HEK293T (cell line): ENCODE data around the gene ACP1.
"Not testable (repeated sequence)": the region's sequence is repeated elsewhere in the genome, so short reads cannot be mapped to it uniquely, and the experiment has no call there.

ENCODE experiments used
- CTCF ChIA-PET: fragments of 350-600 bp; formaldehyde crosslinking; extraction: SDS; loops from one replicate; lab custom pipeline; 2021; ENCODE audit warnings: antibody characterized with exemption, inconsistent platforms; lab: Yijun Ruan, JAX
- POLR2A ChIA-PET: fragments of 350-600 bp; formaldehyde crosslinking; extraction: SDS; loops from one replicate; lab custom pipeline; 2020; ENCODE audit warnings: antibody characterized with exemption, inconsistent platforms; lab: Yijun Ruan, JAX
- DNase-seq: peaks from one replicate; pipeline ENCODE4 v3.0.0; 2012; ENCODE audit warnings: mixed read lengths; ENCODE audit errors: extremely low spot score
- ARNT ChIP-seq: fragments of 450-650 bp; IDR thresholded peaks from 2 replicates; pipeline ENCODE4 v1.6.1; 2017; ENCODE audit warnings: mild to moderate bottlenecking
- BHLHE40 ChIP-seq: fragments of 450-650 bp; IDR thresholded peaks from 2 replicates; pipeline ENCODE4 v1.6.1; 2016; ENCODE audit warnings: mild to moderate bottlenecking, moderate library complexity, borderline replicate concordance
- CTBP1 ChIP-seq: fragments of 450-650 bp; IDR thresholded peaks from 2 replicates; pipeline ENCODE4 v1.6.1; 2016; ENCODE audit warnings: borderline replicate concordance
- ELF4 ChIP-seq: fragments of 450-650 bp; IDR thresholded peaks from 2 replicates; pipeline ENCODE4 v1.6.1; 2017; ENCODE audit warnings: antibody characterized with exemption
- FOXA1 ChIP-seq: fragments of 450-650 bp; IDR thresholded peaks from 2 replicates; pipeline ENCODE4 v1.6.1; 2016; ENCODE audit warnings: mild to moderate bottlenecking
- FOXK2 ChIP-seq: fragments of 450-650 bp; IDR thresholded peaks from 2 replicates; pipeline ENCODE4 v1.6.1; 2016; ENCODE audit warnings: mild to moderate bottlenecking
- FOXM1 ChIP-seq: fragments of 450-650 bp; IDR thresholded peaks from 2 replicates; pipeline ENCODE4 v1.6.1; 2017; ENCODE audit warnings: mild to moderate bottlenecking, borderline replicate concordance
- HDGF ChIP-seq: fragments of 450-650 bp; IDR thresholded peaks from 2 replicates; pipeline ENCODE4 v1.6.1; 2017; ENCODE audit warnings: antibody characterized with exemption, borderline replicate concordance
- L3MBTL2 ChIP-seq: fragments of 450-650 bp; conservative IDR thresholded peaks from 2 replicates; pipeline ENCODE4 v1.6.1; 2016; ENCODE audit warnings: mild to moderate bottlenecking
- LEF1 ChIP-seq: fragments of 450-650 bp; IDR thresholded peaks from 2 replicates; pipeline ENCODE4 v1.6.1; 2017; ENCODE audit warnings: mild to moderate bottlenecking, borderline replicate concordance
- NFRKB ChIP-seq: fragments of 450-650 bp; IDR thresholded peaks from 2 replicates; pipeline ENCODE4 v1.6.1; 2016; ENCODE audit warnings: mild to moderate bottlenecking, moderate library complexity
- SP1 ChIP-seq: fragments of 450-650 bp; IDR thresholded peaks from 2 replicates; pipeline ENCODE4 v1.6.1; 2017
- SUZ12 ChIP-seq: fragments of 450-650 bp; IDR thresholded peaks from 2 replicates; pipeline ENCODE4 v1.6.1; 2016; ENCODE audit warnings: mild to moderate bottlenecking
- TARDBP ChIP-seq: fragments of 450-650 bp; IDR thresholded peaks from 2 replicates; pipeline ENCODE4 v1.6.1; 2016
- ZNF384 ChIP-seq: fragments of 450-650 bp; IDR thresholded peaks from 2 replicates; pipeline ENCODE4 v1.6.1; 2016
- TF ChIP-seq, protein P1 (sequence below): fragments of 450-650 bp; IDR thresholded peaks from 2 replicates; pipeline ENCODE4 v1.6.1; 2016

Gene ACP1

DNA sequence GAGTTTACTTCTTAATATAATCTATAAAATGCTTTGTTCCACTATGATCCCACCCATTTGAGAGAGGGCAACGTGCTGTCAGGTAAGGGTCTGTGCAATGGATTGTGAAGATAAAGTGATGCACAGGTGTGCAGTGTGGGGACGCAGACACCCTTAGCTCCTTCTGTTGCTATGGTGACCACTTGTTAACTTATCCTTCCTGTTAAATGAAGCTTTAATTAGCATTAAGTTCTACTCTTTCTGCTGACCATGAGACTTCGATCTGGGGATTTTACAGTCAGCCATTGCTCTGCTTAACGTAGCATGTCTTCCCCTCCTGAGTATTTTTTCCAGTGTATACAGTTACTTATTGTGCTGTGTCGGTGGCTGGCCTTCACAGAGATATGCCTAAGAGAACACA lies 46.2 kb downstream of the ACP1 start:
- ChIA-PET CTCF (no interaction called here), POLR2A (no interaction called here)
- no peak for TF ChIP-seq NFRKB
- TF ChIP-seq ZNF384 = no peak
- DNase-seq = no peak

DNA sequence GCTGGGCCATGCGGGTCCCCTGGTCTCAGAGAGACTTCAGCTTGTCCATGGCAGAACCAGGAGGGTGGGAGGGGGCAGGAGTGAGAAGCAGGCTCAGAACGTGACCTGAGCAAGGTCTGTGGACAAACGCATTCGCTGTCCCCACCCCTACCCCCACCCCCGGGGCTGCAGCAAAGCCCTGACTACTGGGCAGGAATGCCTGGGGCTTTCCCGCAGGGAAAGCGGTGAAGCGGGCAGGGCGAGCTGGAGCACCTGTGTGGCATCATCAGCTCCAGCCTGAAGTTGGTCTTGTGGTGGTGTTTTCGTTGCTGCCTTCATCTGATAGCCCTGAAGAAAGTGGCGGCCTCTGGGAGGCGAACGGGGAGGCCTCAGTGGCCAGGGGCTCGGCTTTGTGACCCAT lies 49.2 kb downstream of the ACP1 start:
- TF ChIP-seq, protein P1, sequence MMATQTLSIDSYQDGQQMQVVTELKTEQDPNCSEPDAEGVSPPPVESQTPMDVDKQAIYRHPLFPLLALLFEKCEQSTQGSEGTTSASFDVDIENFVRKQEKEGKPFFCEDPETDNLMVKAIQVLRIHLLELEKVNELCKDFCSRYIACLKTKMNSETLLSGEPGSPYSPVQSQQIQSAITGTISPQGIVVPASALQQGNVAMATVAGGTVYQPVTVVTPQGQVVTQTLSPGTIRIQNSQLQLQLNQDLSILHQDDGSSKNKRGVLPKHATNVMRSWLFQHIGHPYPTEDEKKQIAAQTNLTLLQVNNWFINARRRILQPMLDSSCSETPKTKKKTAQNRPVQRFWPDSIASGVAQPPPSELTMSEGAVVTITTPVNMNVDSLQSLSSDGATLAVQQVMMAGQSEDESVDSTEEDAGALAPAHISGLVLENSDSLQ = no peak
- no peak for TF ChIP-seq FOXK2
- TF ChIP-seq L3MBTL2 = no peak
- TF ChIP-seq LEF1 = no peak
- TF ChIP-seq FOXM1 = no peak
- TF ChIP-seq ARNT = no peak
- no peak for TF ChIP-seq ELF4
- no peak for TF ChIP-seq NFRKB
- no peak for TF ChIP-seq CTBP1
- ChIA-PET POLR2A (no interaction called here), CTCF (no interaction called here)
- DNase-seq = no peak

DNA sequence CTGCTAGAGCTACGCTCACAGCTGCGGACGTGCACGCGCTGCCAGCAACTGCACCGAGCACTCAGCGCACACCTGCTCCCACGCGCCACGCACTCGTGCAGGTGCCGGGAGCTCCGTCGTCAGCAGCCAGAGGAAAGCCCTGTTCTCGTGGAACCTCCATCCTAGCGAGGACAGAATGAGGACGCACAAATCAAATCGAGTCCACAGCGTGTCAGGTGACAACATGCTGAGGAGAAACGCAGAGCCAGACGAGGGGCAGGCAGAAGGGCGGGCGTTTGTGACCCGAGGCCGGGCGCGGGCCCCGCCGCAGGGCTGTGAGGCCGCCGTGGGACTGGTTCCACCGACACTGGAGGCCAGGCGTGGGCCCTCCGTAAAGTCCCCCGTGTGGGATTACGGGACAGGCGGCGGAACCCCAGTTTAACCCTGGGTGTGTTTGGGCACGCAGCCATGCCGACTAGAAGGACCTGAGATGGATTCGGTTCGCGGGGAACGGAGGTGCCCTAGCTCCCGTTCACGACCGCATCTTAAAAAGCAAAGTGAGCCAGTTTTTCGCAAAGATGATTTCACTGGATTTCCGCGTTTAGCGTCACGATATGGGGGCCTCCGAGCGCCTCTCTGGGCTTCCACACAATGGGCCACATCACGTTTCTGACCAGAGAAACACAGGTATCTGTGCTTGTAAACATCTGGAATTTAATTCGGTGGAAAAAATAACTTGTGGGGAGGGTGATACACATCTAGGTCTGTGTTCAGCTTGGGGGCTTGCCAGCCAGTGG lies 50.0 kb downstream of the ACP1 start:
- TF ChIP-seq FOXM1 (no peak), NFRKB (no peak), FOXA1 (no peak), HDGF (no peak), BHLHE40 (no peak), ZNF384 (no peak), TARDBP (no peak)
- TF ChIP-seq, protein P1 = no peak
- ChIA-PET POLR2A (no interaction called here), CTCF (interaction anchor here (0.6 kb wide), 1 partner anchor 34 kb away, joined by 3 read pairs; no protein-coding TSS in a partner anchor)
- no peak for DNase-seq

DNA sequence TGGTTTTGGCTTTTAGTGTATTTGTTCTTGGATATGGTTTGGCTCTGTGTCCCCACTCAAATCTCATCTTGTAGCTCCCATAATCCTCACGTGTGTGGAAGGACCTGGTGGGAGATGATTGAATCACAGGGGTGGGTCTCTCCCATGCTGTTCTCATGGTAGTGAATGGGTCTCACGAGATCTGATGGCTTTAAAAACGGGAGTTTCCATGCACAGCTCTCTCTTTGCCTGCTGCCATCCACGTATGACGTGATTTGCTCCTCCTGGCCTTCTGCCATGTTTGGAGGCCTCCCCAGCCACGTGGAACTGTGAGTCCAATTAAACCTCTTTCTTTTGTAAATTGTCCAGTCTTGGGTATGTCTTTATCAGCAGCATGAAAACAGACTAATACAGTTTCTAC lies 51.2 kb downstream of the ACP1 start:
- DNase-seq, CTCF ChIA-PET, POLR2A ChIA-PET: not testable (repeated sequence)

DNA sequence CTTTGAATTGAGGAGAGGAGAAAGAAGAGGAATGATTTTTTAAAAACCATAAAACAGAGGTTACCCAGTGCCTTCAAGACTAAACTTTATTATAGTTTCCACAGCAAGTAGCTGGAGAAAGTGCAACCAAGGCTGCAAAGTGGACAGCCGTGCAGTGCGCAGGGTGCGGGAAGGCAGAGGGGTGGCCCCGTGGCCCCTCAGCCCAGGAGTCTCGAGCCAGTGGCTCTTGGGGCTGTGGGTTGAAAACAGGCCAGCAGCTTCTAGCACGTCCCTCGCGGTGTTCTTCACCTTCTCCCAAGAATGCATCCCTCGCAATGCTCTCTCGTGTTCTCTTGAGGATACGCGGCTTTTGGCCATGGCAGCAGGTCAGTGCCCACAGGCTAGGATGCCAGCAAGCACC lies 51.6 kb downstream of the ACP1 start:
- POLR2A ChIA-PET = no interaction called here
- CTCF ChIA-PET = no interaction called here
- DNase-seq = no peak
- TF ChIP-seq CTBP1 (no peak), TARDBP (no peak), NFRKB (no peak), SP1 (no peak), BHLHE40 (no peak), ELF4 (no peak), FOXA1 (no peak), FOXK2 (no peak), ZNF384 (no peak), HDGF (no peak), LEF1 (no peak)

DNA sequence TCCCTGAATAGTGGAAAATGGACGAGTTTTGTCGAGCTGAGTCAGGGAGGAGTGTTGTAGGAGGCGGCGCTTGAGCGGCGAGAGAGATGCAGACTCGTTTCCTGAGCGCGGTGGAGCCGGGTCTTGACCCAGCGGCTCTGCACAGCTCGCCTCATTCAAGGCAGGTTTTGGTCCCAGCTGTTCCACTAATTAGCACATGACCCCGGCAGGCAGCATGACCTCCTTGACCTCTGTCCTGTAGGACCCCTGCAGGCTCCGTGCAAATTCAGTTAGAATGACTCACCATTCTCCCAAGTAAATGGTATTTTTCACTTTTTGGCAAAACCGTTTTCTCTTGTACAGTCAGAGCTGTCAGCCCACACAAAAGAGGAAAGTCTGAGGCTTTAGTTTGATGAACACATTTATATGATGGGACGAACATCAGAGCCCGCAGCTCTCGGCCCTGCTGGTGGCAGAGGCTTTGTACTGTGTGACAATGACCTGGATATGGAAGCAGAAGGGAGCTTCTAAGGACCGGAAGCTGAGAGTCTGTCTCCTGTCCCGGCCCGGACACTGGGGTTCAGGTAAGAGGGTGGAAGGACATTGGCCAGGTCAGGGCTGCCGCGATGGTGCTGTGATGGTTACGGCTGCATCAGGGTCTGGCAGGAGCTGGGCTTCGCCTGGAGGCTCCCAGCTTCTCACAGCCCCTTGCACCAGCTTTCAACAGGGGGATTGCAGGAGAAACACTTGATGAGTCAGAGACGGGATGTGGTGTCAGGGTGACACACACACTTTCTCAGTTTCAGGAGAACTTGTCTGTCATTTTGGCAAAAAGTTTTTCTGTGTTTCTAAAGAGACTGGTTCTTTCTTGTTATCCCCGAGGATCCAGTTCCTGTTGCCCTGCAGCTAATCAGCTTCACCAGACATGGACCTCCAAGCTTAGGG lies 53.0 kb downstream of the ACP1 start:
- DNase-seq = no peak
- ChIA-PET POLR2A (no interaction called here), CTCF (no interaction called here)
- TF ChIP-seq L3MBTL2 (no peak), HDGF (no peak), TARDBP (no peak), SUZ12 (no peak), FOXK2 (no peak), FOXA1 (no peak), ZNF384 (no peak), LEF1 (no peak), CTBP1 (no peak), FOXM1 (no peak), BHLHE40 (no peak), NFRKB (no peak), ARNT (no peak), ELF4 (no peak), SP1 (no peak)
- TF ChIP-seq, protein P1 = no peak
